GM21360 (cell line): Measurements from ENCODE around the gene SUFU.

Experiments used
- ATAC-seq: cut with Tn5 transposase; IDR thresholded peaks from one replicate; pipeline ENCODE4 v1.9.1; 2021; ENCODE audit warnings: mild to moderate bottlenecking, moderate library complexity; ENCODE audit not compliant: unreplicated experiment

SUFU gene

GRCh38 chr10:102593074-102593803 is 89.5 kb downstream of the SUFU start:
- no peak for ATAC-seq

GRCh38 chr10:102593804-102594079 is 90.0 kb downstream of the SUFU start:
- no peak for ATAC-seq

- no peak for ATAC-seq
Measured at GRCh38 chr10:102595293-102595692, 91.5 kb downstream of the SUFU start.

GRCh38 chr10:102595897-102596296 is 92.1 kb downstream of the SUFU start:
- ATAC-seq: no peak

- no peak for ATAC-seq
Measured at GRCh38 chr10:102596506-102596971, 92.8 kb downstream of the SUFU start.

GRCh38 chr10:102597131-102597991 is 93.6 kb downstream of the SUFU start:
- ATAC-seq: no peak

- no peak for ATAC-seq
Measured at GRCh38 chr10:102598243-102598642, 94.5 kb downstream of the SUFU start.

GRCh38 chr10:102599565-102600327 is 96.0 kb downstream of the SUFU start:
- no peak for ATAC-seq

- no peak for ATAC-seq
Measured at GRCh38 chr10:102600816-102601215, 97.0 kb downstream of the SUFU start.

- ATAC-seq: no peak
Measured at GRCh38 chr10:102601639-102602038, 97.9 kb downstream of the SUFU start.

- ATAC-seq: no peak
Measured at GRCh38 chr10:102602272-102603045, 98.7 kb downstream of the SUFU start.

GRCh38 chr10:102603946-102604345 is 100.2 kb downstream of the SUFU start:
- ATAC-seq: no peak

- no peak for ATAC-seq
Measured at GRCh38 chr10:102604439-102604841, 100.7 kb downstream of the SUFU start.

- no peak for ATAC-seq
Measured at GRCh38 chr10:102605712-102606111, 101.9 kb downstream of the SUFU start.

GRCh38 chr10:102608487-102608886 is 104.7 kb downstream of the SUFU start:
- ATAC-seq: no peak

GRCh38 chr10:102610441-102610887 is 106.7 kb downstream of the SUFU start:
- ATAC-seq: no peak

GRCh38 chr10:102611514-102612087 is 107.8 kb downstream of the SUFU start:
- no peak for ATAC-seq

- no peak for ATAC-seq
Measured at GRCh38 chr10:102612964-102613275, 109.1 kb downstream of the SUFU start.

- no peak for ATAC-seq
Measured at GRCh38 chr10:102613286-102613685, 109.5 kb downstream of the SUFU start.

GRCh38 chr10:102613785-102614184 is 110.0 kb downstream of the SUFU start:
- ATAC-seq: no peak
